Activated naive CD4-positive, alpha-beta T cell treated with anti-CD3 and anti-CD28 coated beads, Interleukin-2, amount 10 ng/mL, durations not matched to agents 7 days and 5 days (primary cell): ENCODE data around the gene DHX15.

Source experiments
- CTCF ChIA-PET: fragments of 350-600 bp; sonication (Branson Sonifier 250); formaldehyde crosslinking; loops from one replicate; lab custom pipeline; 2021; ENCODE audit warnings: antibody characterized with exemption; lab: Charles Lee
- DNase-seq: peaks from one replicate; pipeline ENCODE4 v3.0.0-alpha.2; 2020
- H3K27ac Mint-ChIP-seq: one replicate; pipeline ENCODE4 v1.8.0; 2021; ENCODE audit warnings: mild to moderate bottlenecking, moderate library complexity, mixed read lengths
- H3K27me3 Mint-ChIP-seq: one replicate; pipeline ENCODE4 v1.8.0; 2021; ENCODE audit warnings: mild to moderate bottlenecking, mixed read lengths
- H3K36me3 Mint-ChIP-seq: one replicate; pipeline ENCODE4 v1.8.0; 2021; ENCODE audit warnings: mixed read lengths
- H3K4me1 Mint-ChIP-seq: one replicate; pipeline ENCODE4 v1.8.0; 2021; ENCODE audit warnings: mixed read lengths
- H3K4me3 Mint-ChIP-seq: one replicate; pipeline ENCODE4 v1.8.0; 2021; ENCODE audit warnings: mild to moderate bottlenecking, moderate library complexity, mixed read lengths
- H3K9me3 Mint-ChIP-seq: one replicate; pipeline ENCODE4 v1.8.0; 2021; ENCODE audit warnings: mixed read lengths

Gene DHX15

DNA sequence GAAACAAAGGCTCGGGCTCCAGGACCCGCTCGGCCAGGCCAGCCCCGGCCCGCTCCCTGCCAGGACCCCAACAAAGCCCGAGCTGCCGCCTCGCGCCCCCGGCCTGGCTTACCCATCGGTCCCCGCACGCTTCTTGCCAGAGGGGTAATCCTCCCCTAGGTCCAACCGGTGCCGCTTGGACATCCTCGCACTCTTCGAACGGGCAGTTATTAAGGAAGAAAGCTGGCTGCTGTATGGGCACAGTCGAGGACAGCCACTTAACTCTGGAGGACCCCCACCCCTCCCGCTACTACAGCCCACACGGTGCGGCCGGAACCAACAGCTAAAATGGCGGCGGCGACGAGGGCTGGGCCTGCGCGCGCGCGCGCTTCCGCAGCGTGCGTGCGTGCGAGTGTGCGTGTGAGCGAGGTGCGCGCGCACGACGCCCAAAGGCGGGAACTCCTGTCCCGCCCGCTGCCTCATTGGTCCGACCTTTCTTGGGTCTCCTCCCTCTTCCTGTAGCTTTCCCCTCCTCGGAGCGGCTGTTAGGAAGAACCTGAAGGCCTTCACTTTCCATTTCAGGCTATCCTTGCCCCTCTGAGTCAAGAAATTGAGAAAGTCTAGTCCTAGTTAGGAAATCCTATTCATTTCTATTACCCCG, at the start of gene DHX15:
TSS of gene DHX15 (minus strand) at position 344 of the 640 bp plus-strand sequence. CDS start at position 183, 161 bp downstream.
- peak within 1 kb of the TSS; percentile 93 for H3K27ac Mint-ChIP-seq
- H3K9me3 Mint-ChIP-seq: no peaks in the 10 kb centered on the region
- DNase-seq: peak; percentile 94
- peaks cover 5% of the 10 kb centered on the region for H3K27me3 Mint-ChIP-seq
- CTCF ChIA-PET: interaction anchor here (0.6 to 0.8 kb wide), 3 partner anchors 9 to 44 kb away, joined by 3 read pairs; no protein-coding TSS in a partner anchor
- H3K36me3 Mint-ChIP-seq: peaks cover 32% of the 10 kb centered on the region
- peak within 1 kb of the TSS; percentile 93 for H3K4me3 Mint-ChIP-seq
- peaks cover 40% of the 10 kb centered on the region for H3K4me1 Mint-ChIP-seq

DNA sequence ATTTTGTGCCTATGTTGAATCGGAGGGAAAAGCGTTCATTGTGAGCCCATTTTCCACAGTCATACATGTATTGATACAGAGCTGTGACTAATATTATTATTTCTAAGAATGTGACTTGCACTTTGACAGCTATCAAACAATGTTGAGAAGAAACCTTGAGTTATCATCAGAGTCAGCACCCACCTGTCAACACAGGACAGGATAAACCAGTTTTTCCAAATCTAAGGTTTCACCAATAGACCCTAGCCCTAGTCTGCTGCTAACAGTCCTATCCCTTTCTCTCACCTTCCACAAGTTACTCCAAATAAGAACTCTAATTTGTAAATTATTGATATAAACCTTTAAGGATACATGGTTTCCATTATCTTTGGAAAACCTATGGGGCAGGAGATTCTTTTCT, 47.7 kb upstream of the DHX15 start:
- no peaks in the 10 kb centered on the region for H3K27me3 Mint-ChIP-seq
- no peaks in the 10 kb centered on the region for H3K9me3 Mint-ChIP-seq
- no peak overlapping the region for H3K27ac Mint-ChIP-seq
- no peaks in the 10 kb centered on the region for H3K36me3 Mint-ChIP-seq
- no peaks in the 10 kb centered on the region for H3K4me1 Mint-ChIP-seq
- DNase-seq: no peak
- no peak overlapping the region for H3K4me3 Mint-ChIP-seq
- CTCF ChIA-PET: no interaction called here

DNA sequence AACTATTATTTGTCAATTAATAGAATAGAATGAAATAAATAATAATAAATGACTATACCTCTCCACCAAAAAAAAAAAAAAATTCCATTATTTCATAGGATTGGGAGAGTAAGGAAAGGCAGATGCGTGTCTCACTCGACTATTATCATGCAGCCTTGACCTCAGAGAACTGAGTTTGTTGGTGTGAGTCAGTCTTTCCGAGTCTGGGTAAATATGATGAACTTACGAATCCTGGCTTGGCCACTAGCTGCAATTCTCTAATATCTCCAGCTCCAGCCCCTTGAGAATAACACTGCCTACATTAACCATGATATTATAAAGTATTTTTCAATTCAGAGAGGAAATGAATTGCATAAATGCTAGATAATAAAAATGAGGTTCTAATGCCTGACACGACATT, 46.6 kb upstream of the DHX15 start:
- DNase-seq: no peak
- Mint-ChIP-seq H3K36me3 (no peaks in the 10 kb centered on the region), H3K4me1 (no peaks in the 10 kb centered on the region), H3K4me3 (no peak overlapping the region), H3K9me3 (no peaks in the 10 kb centered on the region), H3K27me3 (no peaks in the 10 kb centered on the region), H3K27ac (no peak overlapping the region)
- CTCF ChIA-PET: no interaction called here

DNA sequence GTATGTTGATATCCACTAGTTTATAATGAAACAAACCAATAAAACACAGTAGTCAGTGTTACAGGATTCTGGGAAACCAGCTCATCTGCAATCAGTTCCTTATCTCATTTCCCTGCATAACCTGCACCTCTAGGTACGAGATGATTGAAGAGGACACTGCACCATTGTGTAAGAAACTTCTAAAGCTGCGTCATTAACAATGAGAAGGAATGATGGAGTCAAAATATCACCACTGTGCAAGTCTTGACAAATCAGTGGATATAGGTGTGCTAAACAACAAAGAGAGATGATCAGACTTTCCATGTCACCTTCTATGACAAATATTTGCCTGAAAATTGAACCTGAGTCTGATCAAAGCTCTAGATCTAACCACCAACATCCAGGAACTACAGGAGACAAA, 40.7 kb upstream of the DHX15 start:
- CTCF ChIA-PET: no interaction called here
- H3K4me3 Mint-ChIP-seq: no peak overlapping the region
- no peak overlapping the region for H3K27ac Mint-ChIP-seq

DNA sequence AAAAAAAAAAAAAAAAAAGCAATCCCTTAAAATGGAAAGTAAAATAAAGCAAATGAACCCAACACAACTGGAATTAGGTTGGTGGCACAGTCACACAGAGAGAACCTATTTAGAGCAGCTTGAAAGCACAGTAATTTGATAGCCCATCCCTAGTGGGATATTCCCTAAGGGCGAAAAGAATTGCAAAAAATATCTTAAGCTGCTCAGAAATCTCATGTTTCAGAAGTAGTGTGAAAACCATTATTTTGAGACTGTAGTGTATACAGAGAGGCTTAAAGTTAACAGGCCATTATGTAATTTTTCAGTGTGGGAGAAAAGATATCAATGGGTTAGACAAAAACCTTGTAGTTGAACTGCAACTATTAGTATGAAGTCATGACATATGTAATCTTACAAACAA, 40.0 kb upstream of the DHX15 start:
- H3K36me3 Mint-ChIP-seq: no peaks in the 10 kb centered on the region
- H3K4me1 Mint-ChIP-seq: no peaks in the 10 kb centered on the region
- no peak overlapping the region for H3K4me3 Mint-ChIP-seq
- DNase-seq: no peak
- CTCF ChIA-PET: no interaction called here
- no peaks in the 10 kb centered on the region for H3K9me3 Mint-ChIP-seq
- peaks cover 5% of the 10 kb centered on the region for H3K27me3 Mint-ChIP-seq
- no peak overlapping the region for H3K27ac Mint-ChIP-seq

More for the DNA sequence above, 40.7 kb upstream of the DHX15 start:
- peaks cover 5% of the 10 kb centered on the region for H3K27me3 Mint-ChIP-seq
- no peaks in the 10 kb centered on the region for H3K36me3 Mint-ChIP-seq
- H3K9me3 Mint-ChIP-seq: no peaks in the 10 kb centered on the region
- no peak for DNase-seq
- no peaks in the 10 kb centered on the region for H3K4me1 Mint-ChIP-seq

DNA sequence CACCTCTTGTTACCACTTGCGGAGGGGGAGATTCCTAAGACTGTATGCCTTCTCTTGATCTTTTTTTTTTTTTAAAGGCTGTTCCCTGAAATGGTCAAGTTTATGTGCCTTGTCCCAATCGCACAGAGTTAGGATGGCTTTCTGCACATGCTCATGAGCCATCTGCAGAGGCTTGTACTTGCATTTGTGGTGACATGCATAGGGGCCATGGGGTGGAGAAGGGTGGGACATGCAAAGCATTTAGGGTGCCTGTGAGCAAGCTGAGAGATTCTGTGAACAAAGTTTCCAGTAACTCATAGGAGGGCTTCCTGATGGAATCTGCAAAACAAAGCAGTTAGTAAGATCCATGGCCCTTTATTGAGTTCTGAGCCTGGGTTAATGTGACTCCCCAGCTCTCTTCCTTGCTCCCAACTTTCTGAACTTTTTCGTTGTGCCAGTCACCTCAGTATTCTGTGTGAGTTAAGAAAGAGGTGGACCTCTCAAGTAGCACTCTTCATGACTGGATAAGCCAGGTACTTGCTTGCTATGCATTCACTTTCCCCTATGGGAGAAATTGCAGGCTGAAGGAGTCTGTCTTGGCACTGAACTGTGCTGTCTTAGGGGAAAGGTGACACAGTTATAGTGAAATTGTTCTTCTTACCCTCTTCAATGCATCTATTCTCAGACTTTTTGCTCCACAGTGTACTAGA, 37.9 kb upstream of the DHX15 start:
- Mint-ChIP-seq H3K27ac (no peak overlapping the region), H3K36me3 (no peaks in the 10 kb centered on the region), H3K27me3 (peaks cover 5% of the 10 kb centered on the region), H3K4me3 (no peak overlapping the region), H3K9me3 (no peaks in the 10 kb centered on the region), H3K4me1 (no peaks in the 10 kb centered on the region)
- DNase-seq: no peak
- CTCF ChIA-PET: no interaction called here

DNA sequence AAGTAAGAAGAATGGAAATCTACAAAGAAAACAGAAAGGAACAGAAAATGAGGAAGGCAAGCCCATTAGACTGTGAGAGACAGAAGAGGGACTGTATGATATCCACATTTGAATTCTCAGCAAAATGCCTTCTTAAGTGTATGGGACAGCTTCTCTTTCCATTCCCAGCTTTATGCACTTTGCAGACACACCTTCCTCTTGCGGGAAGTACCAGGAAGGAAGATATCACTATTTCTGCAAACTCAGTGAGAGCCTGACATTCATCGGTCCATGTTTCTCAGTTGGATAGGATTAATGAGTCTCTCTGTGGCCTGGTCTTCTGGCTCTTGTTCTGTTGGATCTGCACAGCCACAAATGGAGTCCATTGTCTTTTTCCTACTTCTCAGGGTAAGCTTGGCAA, 31.6 kb upstream of the DHX15 start:
- DNase-seq: no peak
- Mint-ChIP-seq H3K4me3 (no peak overlapping the region), H3K27ac (no peak overlapping the region), H3K9me3 (no peaks in the 10 kb centered on the region), H3K36me3 (no peaks in the 10 kb centered on the region), H3K4me1 (no peaks in the 10 kb centered on the region), H3K27me3 (no peaks in the 10 kb centered on the region)
- CTCF ChIA-PET: no interaction called here

DNA sequence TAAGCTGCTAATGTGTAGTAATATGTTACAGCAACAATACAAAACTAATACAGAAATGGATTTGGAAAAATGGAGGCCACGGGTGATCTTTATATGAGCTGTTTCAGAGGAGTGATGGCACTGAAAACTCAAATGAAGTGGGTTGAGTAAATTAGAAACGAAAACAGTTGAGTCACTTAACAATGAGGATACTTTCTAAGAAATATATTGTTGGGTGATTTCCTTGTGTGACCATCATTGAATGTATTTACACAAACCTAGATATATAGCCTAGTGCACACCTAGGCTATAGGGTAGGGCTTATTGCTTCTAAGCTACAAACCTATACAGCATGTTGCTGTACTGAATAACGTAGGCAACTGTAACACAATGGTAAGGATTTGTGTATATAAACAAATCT, 30.5 kb upstream of the DHX15 start:
- H3K9me3 Mint-ChIP-seq: no peaks in the 10 kb centered on the region
- H3K27ac Mint-ChIP-seq: no peak overlapping the region
- no peaks in the 10 kb centered on the region for H3K4me1 Mint-ChIP-seq

DNA sequence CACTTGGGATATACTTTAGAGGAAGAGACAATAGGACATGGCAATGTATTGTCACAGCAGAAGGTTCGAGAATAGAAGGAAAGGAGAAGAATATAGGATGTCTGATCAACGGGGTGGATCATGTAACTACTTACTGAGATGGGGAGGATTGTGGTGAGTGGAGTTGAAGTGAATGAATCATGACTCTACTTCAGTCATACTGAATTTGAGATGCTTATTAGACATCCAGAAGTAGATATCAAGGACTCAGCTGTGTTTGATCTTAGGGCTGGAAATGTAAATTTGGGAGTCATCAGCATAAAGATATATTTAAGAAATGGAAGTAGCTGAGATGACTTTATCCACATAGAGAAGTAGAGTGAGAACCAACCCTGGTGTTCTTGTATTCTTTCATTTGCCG, 29.1 kb upstream of the DHX15 start:
- Mint-ChIP-seq H3K36me3 (no peaks in the 10 kb centered on the region), H3K27me3 (no peaks in the 10 kb centered on the region), H3K4me3 (no peak overlapping the region), H3K4me1 (no peaks in the 10 kb centered on the region), H3K9me3 (no peaks in the 10 kb centered on the region), H3K27ac (no peak overlapping the region)
- no peak for DNase-seq
- CTCF ChIA-PET: no interaction called here

More for the DNA sequence above, 30.5 kb upstream of the DHX15 start:
- Mint-ChIP-seq H3K36me3 (no peaks in the 10 kb centered on the region), H3K4me3 (no peak overlapping the region), H3K27me3 (no peaks in the 10 kb centered on the region)
- CTCF ChIA-PET: interaction anchor here (0.6 kb wide), 1 partner anchor 22 kb away, joined by 3 read pairs; no protein-coding TSS in a partner anchor
- no peak for DNase-seq

DNA sequence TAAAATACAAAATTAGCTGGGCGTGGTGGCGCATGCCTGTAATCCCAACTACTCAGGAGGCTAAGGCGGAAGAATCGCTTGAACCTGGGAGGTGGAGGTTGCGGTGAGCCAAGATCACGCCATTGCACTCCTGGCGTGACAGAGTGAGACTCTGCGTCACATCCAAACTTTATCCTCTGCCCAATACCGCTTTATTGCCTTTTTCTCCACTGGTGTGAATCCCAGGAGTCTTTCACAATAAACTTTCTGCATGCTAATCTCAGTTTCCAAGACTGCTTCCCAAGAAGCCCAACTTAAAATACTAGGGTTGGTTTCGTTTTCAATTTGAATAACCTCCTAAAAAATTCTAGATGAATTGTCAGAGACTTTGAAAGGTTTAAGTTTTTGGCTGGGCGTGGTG, 27.2 kb upstream of the DHX15 start:
- no peak overlapping the region for H3K4me3 Mint-ChIP-seq
- H3K9me3 Mint-ChIP-seq: no peaks in the 10 kb centered on the region
- H3K27me3 Mint-ChIP-seq: no peaks in the 10 kb centered on the region
- no peaks in the 10 kb centered on the region for H3K4me1 Mint-ChIP-seq
- no peaks in the 10 kb centered on the region for H3K36me3 Mint-ChIP-seq
- no peak for DNase-seq
- H3K27ac Mint-ChIP-seq: no peak overlapping the region
- CTCF ChIA-PET: no interaction called here

DNA sequence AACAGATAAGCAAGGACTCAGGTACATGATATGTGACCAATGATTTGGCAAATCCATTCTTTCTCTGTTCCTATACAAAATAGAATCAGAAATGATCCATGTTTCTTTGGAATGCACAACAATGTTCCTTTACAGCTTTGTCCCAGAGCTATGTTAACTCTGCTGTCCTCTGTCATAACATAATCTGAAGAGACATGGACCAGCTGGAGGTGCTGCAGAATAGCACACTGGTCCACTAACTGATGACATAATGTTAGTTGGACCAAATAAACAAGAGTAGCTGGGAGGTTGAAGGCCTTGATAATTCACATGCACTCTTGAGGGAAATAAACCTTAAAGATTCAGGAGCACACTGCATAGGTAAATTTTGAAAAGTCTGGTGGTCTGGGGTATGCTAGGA, 23.0 kb upstream of the DHX15 start:
- Mint-ChIP-seq H3K9me3 (no peaks in the 10 kb centered on the region), H3K27ac (no peak overlapping the region), H3K27me3 (no peaks in the 10 kb centered on the region), H3K4me1 (no peaks in the 10 kb centered on the region), H3K4me3 (no peak overlapping the region), H3K36me3 (no peaks in the 10 kb centered on the region)
- CTCF ChIA-PET: no interaction called here
- no peak for DNase-seq

DNA sequence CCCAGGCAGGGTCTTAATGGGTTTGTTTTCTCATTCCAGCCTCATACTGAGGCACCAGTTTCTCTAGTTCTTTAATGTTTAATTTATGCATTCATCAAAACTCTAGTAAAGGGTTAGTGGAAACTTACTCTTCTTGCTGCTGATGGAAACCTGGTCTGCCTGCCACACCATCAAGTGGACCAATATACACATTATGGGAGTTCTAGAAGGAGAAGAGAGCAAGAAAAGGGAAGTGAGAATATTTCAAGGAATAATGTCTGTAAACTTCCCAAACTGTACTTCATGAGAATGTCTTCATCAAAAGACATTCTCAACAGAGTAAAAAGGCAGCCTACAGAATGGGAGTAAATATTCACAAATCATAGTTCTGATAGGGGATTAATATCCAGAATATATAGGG, 20.9 kb upstream of the DHX15 start:
- no peaks in the 10 kb centered on the region for H3K27me3 Mint-ChIP-seq
- H3K4me3 Mint-ChIP-seq: no peak overlapping the region
- H3K4me1 Mint-ChIP-seq: no peaks in the 10 kb centered on the region
- no peaks in the 10 kb centered on the region for H3K36me3 Mint-ChIP-seq
- CTCF ChIA-PET: interaction anchor here (0.8 kb wide), 1 partner anchor 97 kb away, joined by 4 read pairs; no protein-coding TSS in a partner anchor
- DNase-seq: no peak
- H3K9me3 Mint-ChIP-seq: no peaks in the 10 kb centered on the region
- no peak overlapping the region for H3K27ac Mint-ChIP-seq

DNA sequence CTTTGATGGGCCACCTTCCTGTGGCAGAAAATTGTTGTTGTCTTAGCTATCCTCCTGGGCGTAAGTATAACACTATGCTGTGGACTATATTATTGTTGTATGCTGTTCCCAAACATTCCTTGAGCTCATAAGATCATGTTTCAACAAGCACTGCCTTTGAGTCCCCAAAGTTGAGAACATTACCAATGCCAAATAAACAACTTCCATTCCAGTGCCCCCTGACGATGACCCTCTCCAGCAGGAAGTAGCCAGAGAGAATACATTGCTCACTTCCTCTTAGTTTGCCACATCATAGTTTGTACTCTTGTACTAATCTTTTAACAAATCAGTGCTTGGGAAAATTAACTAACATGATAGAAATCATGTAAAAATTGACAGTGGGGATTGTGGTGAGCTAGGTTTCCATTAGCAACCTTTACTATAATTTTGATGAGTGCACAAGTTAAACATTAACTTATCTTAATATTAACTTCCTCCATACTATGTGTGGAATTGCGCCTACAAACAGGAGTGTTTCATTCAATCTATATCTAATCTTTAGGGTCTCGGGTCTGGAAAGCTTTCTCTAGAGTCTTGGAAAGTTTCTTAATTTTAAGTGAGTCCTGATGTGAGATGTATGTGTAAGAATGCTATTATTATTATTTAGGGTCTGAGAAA, 20.3 kb upstream of the DHX15 start:
- Mint-ChIP-seq H3K4me1 (no peaks in the 10 kb centered on the region), H3K27ac (no peak overlapping the region), H3K4me3 (no peak overlapping the region), H3K36me3 (no peaks in the 10 kb centered on the region), H3K9me3 (no peaks in the 10 kb centered on the region), H3K27me3 (no peaks in the 10 kb centered on the region)
- CTCF ChIA-PET: interaction anchor here (0.8 kb wide), 1 partner anchor 97 kb away, joined by 4 read pairs; no protein-coding TSS in a partner anchor
- no peak for DNase-seq

DNA sequence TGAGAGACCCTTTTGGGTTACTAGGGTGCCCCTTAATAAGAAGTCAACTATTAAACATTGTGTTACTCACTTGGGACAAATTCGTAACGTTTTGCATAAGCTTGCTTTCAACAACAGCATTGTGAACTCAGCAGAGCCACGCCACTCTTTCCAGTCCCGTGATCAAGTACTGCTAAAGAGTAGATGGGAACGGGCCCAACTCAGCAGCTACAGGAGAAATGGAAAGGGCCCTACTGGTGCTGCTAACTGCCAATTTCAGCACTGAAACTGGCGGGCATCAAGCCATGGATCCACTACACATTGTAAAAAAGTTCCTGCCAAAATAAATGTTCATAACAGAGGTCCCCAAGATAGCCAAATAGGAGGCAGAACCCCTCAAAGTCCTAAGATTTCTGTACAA, 19.0 kb upstream of the DHX15 start:
- CTCF ChIA-PET: no interaction called here
- no peak overlapping the region for H3K4me3 Mint-ChIP-seq
- H3K27me3 Mint-ChIP-seq: no peaks in the 10 kb centered on the region
- H3K4me1 Mint-ChIP-seq: no peaks in the 10 kb centered on the region
- DNase-seq: no peak
- H3K9me3 Mint-ChIP-seq: no peaks in the 10 kb centered on the region
- no peaks in the 10 kb centered on the region for H3K36me3 Mint-ChIP-seq
- no peak overlapping the region for H3K27ac Mint-ChIP-seq
